COLO829 (cell line): Measurements from ENCODE around the gene PNMA6E.

ENCODE experiments used
- DNase-seq: peaks from one replicate; pipeline ENCODE4 v3.0.0; 2012; ENCODE audit warnings: low spot score

PNMA6E gene

DNA sequence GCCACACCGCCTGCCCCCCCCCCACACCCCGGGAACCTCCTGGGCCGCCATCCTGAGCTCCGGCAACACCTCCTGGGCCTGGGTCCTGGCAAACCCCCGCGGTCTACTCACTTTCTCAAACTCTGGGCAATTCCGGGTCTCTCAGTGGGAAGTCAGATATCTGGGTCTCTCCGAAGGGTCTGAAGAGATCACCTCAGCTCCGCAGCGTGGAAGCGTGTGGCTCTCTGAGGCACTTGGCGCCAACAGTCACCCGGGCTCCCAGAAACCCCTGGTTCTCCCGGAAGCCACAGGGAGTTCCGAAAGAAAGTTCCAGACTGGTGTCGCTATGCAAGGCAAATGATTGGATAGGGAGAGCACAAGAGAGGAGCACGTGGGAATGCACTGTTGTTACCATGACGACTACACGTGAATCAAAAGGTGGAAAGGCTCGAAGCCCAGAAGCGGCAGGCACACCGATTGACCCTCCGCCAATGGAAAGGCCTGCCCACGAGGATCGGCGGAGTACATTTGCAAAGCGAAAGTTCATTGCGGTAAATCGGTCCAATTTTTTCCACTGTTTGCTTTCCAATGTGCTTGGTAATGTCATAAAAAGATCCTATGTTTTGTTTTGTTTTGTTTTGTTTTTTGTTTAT is at the start of gene PNMA6E:
PNMA6E (minus strand) TSS at position 218 of the 632 bp plus-strand sequence. CDS start 2,501 bp downstream, outside the sequence.
- no peak for DNase-seq

GRCh38 chrX:153450949-153451277 is 49.8 kb upstream of the PNMA6E start:
- DNase-seq = no peak

- DNase-seq = no peak
Observed at GRCh38 chrX:153450114-153450948, 49.2 kb upstream of the PNMA6E start.

DNA sequence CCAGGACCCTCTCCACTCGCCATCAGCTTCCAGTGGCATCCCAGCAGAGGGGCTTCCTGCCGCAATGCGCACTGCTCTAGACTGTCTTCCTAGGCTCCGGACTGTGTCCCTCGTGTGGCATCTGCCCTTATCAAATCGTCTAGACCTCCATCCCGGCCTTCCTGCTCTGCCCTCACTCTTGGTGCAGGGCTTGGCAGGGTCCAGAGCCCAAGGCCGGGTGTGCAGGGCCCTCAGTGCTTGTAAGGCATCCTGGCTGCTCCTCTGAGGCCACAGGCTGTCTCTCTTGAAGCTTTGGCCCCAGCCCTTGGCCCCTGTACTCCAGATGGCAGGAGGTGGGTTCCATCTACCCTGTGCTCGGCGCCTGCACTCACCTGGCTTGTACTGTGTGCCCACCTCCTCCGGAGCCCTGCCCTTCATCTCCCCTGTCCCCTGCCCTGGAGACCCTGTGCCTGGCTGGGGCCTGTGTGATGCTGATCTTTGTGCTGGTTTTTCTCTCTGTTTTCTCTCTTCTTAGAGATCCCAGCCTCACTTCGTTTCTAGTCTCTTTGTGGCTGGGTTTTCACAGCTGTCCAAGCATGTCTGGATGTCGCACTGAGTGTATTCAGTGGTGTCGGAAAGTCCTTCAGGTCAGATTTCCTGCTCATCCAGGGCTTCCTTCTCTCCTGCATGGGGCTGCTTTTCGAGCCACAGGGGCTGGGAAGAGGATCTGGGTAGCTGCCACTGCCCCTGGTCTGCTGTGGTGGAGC is 48.4 kb upstream of the PNMA6E start:
- DNase-seq = no peak

- DNase-seq = no peak
Observed at GRCh38 chrX:153448556-153449367, 47.6 kb upstream of the PNMA6E start.

DNA sequence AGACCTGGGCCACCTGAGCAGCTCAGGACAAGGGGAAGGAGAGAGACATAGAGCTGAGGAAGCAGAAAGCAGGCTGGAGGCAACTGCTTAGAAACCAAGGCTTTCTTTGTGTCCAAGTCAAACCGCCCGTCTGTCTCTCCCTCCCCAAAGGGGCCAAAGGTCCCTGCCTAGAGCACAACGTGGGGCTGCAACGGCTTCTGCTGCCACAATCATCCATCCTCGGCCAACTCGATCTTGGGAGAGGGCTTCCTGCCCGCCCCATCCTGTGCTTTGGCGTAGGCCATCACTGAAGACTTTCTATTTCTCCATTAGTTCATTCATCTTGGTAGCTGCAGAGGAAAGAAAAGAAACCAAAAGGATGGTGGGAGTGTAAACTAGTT is 46.4 kb upstream of the PNMA6E start:
- no peak for DNase-seq

DNA sequence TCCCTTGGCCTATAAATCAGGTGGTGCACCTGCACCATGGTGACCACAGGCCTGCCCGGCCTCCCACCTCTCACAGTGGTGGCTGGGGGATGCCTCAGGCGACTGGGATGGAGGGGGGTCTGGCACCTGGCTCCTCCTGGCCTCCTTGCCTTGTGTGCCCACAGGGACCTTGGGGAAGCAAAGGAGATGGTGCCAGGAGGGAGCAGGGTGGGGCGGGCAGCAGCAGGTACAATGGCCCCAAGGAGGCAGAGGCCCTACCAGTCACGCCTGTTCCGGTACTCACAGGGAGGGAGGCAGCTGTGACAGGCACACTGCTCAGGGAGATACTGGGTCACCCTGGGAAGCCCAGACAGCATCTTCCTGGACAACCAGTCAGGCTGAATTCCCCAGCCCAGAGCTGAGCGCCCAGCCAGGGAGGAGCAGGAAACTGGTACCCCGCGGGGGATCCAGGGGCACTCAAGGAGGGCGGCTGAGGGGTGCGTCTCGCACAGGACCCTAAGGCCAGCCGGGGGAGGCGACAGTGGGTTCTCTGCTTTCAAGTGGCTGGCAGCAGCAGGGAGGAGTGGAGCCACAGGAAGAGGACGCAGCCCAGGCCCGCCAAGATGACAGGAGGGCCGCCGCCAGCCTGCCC is 45.9 kb upstream of the PNMA6E start:
- no peak for DNase-seq

- DNase-seq = no peak
Observed at GRCh38 chrX:153446636-153446936, 45.4 kb upstream of the PNMA6E start.

- DNase-seq = no peak
Observed at GRCh38 chrX:153445856-153446635, 44.9 kb upstream of the PNMA6E start, which contains the start of gene TREX2. TSS of gene TREX2 (minus strand) at chrX:153446056. CDS start at chrX:153445430, 626 bp downstream.

DNA sequence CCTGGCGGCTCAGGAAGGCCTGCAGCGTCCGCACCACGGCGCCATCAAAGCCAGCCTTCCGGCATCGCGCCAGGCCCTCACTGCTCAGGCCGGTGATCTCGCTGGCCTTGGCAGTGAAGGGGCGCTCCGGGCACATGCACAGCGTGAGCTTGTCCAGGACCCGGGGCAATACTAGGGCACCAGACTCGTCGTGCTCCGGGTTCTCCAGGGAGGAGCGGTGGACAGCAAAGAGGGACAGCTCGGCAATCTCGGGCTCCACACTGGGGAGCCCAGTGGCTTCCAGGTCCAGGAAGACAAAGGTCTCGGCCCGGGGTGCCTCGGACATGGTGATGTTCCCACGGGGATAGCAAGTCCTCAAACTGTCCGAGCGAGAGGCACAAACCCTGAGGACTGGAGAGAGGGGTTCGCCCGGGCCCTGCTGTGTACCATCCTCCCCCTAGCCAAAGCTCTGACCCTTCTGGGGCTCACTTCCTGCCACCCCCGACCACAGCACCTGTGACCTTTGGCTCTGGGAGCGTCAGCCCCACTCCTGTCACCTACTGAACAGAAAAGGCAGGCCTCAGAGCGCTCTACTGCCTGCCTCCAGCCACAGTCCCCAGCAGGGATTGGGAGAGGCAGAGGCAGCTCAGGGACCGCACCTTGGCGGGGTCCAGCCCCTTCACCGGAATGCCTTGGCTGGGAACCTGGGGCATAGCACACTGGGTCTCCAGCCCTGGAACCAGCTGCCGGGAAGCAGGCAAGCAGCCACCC is 44.1 kb upstream of the PNMA6E start:
- no peak for DNase-seq

DNA sequence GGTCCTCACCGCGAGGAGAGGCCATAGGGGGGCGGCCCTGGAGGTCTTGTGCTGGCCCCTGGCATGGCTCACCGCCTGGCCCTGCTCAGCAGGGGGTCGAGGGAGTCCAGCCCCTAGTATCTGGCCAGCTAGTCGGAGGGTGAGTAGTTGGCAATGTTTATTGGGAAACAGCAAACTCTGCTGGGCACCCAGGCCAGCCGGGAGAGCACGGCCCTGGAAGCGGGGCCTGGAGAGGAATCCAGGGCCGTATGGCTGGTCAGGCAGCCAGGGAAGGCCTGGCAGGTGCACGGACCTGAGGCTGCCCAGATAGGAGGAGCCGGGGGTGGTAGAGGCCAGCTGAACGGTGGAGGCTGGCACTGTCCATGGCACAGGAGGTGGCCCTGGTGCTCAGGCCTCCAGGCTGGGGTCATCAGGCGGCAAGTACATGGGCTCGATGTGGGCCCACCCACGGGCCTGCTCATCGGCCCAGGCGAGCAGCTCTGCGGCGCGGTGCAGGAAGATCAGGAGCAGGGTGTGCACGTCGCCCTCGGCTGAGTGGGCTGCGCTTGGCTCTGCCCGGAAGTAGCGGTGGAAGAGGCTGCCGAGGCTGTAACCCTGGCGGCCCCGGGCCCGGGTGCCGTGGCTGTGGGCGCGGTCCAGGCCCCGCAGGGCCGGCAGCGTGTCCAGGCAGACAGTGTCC is 43.3 kb upstream of the PNMA6E start:
- no peak for DNase-seq

- DNase-seq = no peak
Observed at GRCh38 chrX:153443476-153444332, 42.6 kb upstream of the PNMA6E start.

GRCh38 chrX:153442463-153442862 is 41.3 kb upstream of the PNMA6E start:
- DNase-seq = no peak

DNA sequence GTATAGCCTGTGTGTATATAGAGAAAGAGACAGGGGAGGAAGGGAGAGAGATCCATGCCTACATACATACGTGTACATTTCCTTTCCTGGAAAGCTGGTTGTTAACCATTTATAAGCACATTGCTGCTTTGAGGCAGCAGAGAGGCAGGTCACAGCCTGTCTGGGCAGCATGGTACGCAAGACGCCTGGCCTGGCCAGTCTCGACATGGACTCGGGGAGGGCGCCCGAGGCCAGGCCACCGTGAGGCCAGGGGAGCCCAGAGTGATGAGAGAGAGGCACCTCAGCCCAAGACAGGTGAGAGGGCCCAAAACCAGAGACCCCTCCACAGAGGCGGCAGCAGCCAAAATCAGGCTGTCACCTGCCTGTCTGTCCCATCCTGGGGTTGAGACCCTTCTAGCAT is 40.8 kb upstream of the PNMA6E start:
- DNase-seq = no peak

- no peak for DNase-seq
Observed at GRCh38 chrX:153441296-153441695, 40.1 kb upstream of the PNMA6E start.

DNA sequence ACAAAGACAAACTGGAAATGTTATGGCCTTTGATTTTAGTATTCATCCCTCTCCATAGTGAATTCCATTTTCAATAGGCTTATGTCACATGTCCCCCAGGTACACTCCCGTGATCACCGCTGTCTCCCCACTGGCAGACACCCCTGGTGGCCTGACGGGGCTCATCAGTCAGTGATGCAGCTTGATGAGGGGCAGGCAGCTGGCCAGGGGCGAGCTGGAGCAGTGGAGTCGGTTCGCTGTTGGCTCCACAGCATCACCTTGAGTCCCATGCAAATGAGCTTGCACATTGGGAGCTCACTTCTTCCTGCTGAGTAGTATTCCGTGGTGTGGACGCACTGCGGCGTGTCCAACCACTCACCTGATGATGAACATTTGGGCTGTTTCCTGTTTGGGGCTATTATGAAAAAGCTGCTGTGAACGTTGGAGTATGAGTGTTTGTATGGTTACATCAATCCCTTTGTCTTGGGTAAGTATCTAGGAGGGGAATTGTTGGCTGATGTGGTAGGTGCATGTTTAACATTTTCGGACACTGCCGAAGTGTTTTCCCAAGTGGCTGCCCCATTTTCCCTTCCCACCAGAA is 39.5 kb upstream of the PNMA6E start:
- DNase-seq = no peak

GRCh38 chrX:153439977-153440376 is 38.8 kb upstream of the PNMA6E start:
- DNase-seq = no peak

DNA sequence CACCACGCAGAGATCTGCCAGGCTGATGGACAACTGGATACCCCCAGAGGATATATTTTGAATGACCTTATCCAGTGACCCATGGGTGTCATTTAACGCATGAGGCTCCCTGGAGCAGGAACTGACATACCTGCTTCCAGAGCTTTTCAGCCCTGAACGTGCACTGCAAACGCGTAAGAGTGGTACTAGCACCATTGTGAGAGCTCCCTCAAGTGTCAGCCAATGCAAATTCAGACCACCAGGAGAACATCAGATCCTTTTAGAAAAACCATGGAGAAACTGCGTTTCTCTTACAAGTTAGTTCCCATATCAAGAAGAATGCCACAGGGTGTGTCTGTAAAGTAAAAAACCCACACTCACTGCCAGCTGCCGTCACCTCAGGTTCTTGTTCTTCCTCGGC is 37.4 kb upstream of the PNMA6E start:
- DNase-seq = no peak
